Hepatocyte (in vitro differentiated cells): ENCODE data around the gene TDRD1. TPM values are rescaled to one million over a fixed set of nuclear protein-coding genes. Genes with fewer than 3 reads are reported as not detected.

Experiments used
- DNase-seq: peaks from one replicate; pipeline ENCODE4 v3.0.0-alpha.2; 2016; ENCODE audit warnings: low spot score
- H2AFZ ChIP-seq: fragments of 200-600 bp; sonication (generic); 2 replicates; pipeline ENCODE4 v1.6.0; 2016; ENCODE audit warnings: antibody characterized with exemption, mild to moderate bottlenecking
- H3K27ac ChIP-seq: fragments of 200-600 bp; sonication (generic); 2 replicates; pipeline ENCODE4 v1.5.1; 2016; ENCODE audit warnings: mild to moderate bottlenecking
- H3K27me3 ChIP-seq: fragments of 200-600 bp; sonication (generic); 2 replicates; pipeline ENCODE4 v1.6.1; 2016
- H3K36me3 ChIP-seq: fragments of 200-600 bp; sonication (generic); replicated peaks from 2 replicates; pipeline ENCODE4 v1.5.1; 2016; ENCODE audit warnings: low read depth; ENCODE audit not compliant: insufficient read depth
- H3K4me1 ChIP-seq: fragments of 200-600 bp; sonication (generic); 2 replicates; pipeline ENCODE4 v1.5.1; 2016; ENCODE audit warnings: mild to moderate bottlenecking, moderate library complexity; ENCODE audit not compliant: insufficient read depth
- H3K4me2 ChIP-seq: fragments of 200-600 bp; sonication (generic); 2 replicates; pipeline ENCODE4 v1.6.0; 2016
- H3K4me3 ChIP-seq: fragments of 200-600 bp; sonication (generic); 2 replicates; pipeline ENCODE4 v1.5.1; 2016; ENCODE audit warnings: mild to moderate bottlenecking
- H3K79me2 ChIP-seq: fragments of 200-600 bp; sonication (generic); 2 replicates; pipeline ENCODE4 v1.6.0; 2017; ENCODE audit warnings: mild to moderate bottlenecking
- H3K9me2 ChIP-seq: fragments of 200-600 bp; sonication (generic); replicated peaks from 2 replicates; pipeline ENCODE4 v1.6.0; 2017; ENCODE audit warnings: mild to moderate bottlenecking; ENCODE audit not compliant: insufficient read depth
- H3K9me3 ChIP-seq: fragments of 200-600 bp; sonication (generic); 2 replicates; pipeline ENCODE4 v1.5.1; 2016; ENCODE audit warnings: low read depth, mild to moderate bottlenecking
- H4K20me1 ChIP-seq: fragments of 200-600 bp; sonication (generic); 2 replicates; pipeline ENCODE4 v1.6.0; 2016; ENCODE audit warnings: mild to moderate bottlenecking; ENCODE audit not compliant: insufficient read depth, poor library complexity, severe bottlenecking
- CTCF ChIP-seq: fragments of 200-600 bp; sonication (generic); IDR thresholded peaks from 2 replicates; pipeline ENCODE4 v1.5.1; 2016; ENCODE audit warnings: antibody characterized with exemption, mild to moderate bottlenecking; ENCODE audit not compliant: poor library complexity
- EZH2 ChIP-seq: fragments of 200-600 bp; sonication (generic); IDR thresholded peaks from 2 replicates; pipeline ENCODE4 v1.6.1; 2016; ENCODE audit warnings: antibody characterized with exemption, mild to moderate bottlenecking, borderline replicate concordance
- EZH2phosphoT487 ChIP-seq: fragments of 200-600 bp; sonication (generic); IDR thresholded peaks from one replicate; pipeline ENCODE4 v1.6.1; 2018; ENCODE audit warnings: antibody characterized with exemption, mild to moderate bottlenecking, low read depth, moderate library complexity; ENCODE audit not compliant: unreplicated experiment, severe bottlenecking
- WGBS: methylation state at CpG from one replicate; pipeline ENCODE4 v1.1.6; 2016; ENCODE audit warnings: low lambda C conversion rate; ENCODE audit errors: missing lambda C conversion rate; 5-methylcytosine and 5-hydroxymethylcytosine counted together
- polyA plus RNA-seq: library from polyadenylated mRNA; unstranded; fragments of >200 nt; fragmentation: Nextera tagmentation; extraction: Ambion mirVana; gene quantifications from 2 replicates; pipeline ENCODE4 v1.2.1, GENCODE V29; 2016
- total RNA-seq: library from RNA; depleted of rRNA; stranded (reverse); fragments of >200 nt; gene quantifications from 2 replicates; pipeline ENCODE4 v1.2.3, GENCODE V29; 2014

Gene TDRD1
- total and polyA plus RNA-seq, 2 experiments from 2014 or later, result not detected

GRCh38 chr10:114246679-114247305, 67.6 kb downstream of the TDRD1 start:
- no peak for TF ChIP-seq EZH2
- no peak for TF ChIP-seq EZH2phosphoT487
- TF ChIP-seq CTCF, result no peak
- peak; percentile 32 for DNase-seq
- no peak overlapping the region for H3K4me3 ChIP-seq
- H3K9me3 ChIP-seq, result no peaks in the 10 kb centered on the region
- no peaks in the 10 kb centered on the region for H3K36me3 ChIP-seq
- H4K20me1 ChIP-seq, result no peaks in the 10 kb centered on the region
- H2AFZ ChIP-seq, result no peak overlapping the region
- 71% methylated on average over 7 of the region's 7 CpGs for WGBS
- H3K27me3 ChIP-seq, result peaks cover 3% of the 10 kb centered on the region
- H3K79me2 ChIP-seq, result no peaks in the 10 kb centered on the region
- no peaks in the 10 kb centered on the region for H3K9me2 ChIP-seq
- peak overlapping the region; percentile 72 for H3K27ac ChIP-seq
- peak overlapping the region; percentile 46 for H3K4me2 ChIP-seq
- H3K4me1 ChIP-seq, result peaks cover 14% of the 10 kb centered on the region

- Histone ChIP-seq H3K4me2 (no peak overlapping the region), H3K4me3 (no peak overlapping the region), H3K9me3 (no peaks in the 10 kb centered on the region), H3K79me2 (no peaks in the 10 kb centered on the region), H3K27me3 (no peaks in the 10 kb centered on the region), H3K9me2 (no peaks in the 10 kb centered on the region), H3K27ac (no peak overlapping the region), H3K36me3 (no peaks in the 10 kb centered on the region), H3K4me1 (peaks cover 9% of the 10 kb centered on the region), H2AFZ (no peak overlapping the region), H4K20me1 (no peaks in the 10 kb centered on the region)
- no peak for TF ChIP-seq EZH2phosphoT487
- TF ChIP-seq EZH2, result no peak
- no peak for TF ChIP-seq CTCF
- DNase-seq, result no peak
- 54% methylated on average over 6 of the region's 6 CpGs for WGBS
Observed at GRCh38 chr10:114250236-114250635, 71.1 kb downstream of the TDRD1 start.

- H4K20me1 ChIP-seq, result no peaks in the 10 kb centered on the region
Observed at GRCh38 chr10:114250716-114251115, 71.6 kb downstream of the TDRD1 start.

More at GRCh38 chr10:114250716-114251115, 71.6 kb downstream of the TDRD1 start:
- Histone ChIP-seq H3K4me3 (no peak overlapping the region), H3K27me3 (no peaks in the 10 kb centered on the region), H3K36me3 (no peaks in the 10 kb centered on the region), H2AFZ (no peak overlapping the region), H3K4me1 (peaks cover 4% of the 10 kb centered on the region), H3K79me2 (no peaks in the 10 kb centered on the region), H3K9me3 (no peaks in the 10 kb centered on the region), H3K4me2 (no peak overlapping the region), H3K9me2 (no peaks in the 10 kb centered on the region), H3K27ac (no peak overlapping the region)
- DNase-seq, result no peak
- TF ChIP-seq CTCF (no peak), EZH2phosphoT487 (no peak), EZH2 (no peak)
- 80% methylated on average over 1 of the region's 1 CpG for WGBS
